ENCODE results near the gene TNFSF4. TPM values are rescaled to one million over a fixed set of nuclear protein-coding genes. Genes with fewer than 3 reads are reported as not detected.
"Not testable (repeated sequence)": the region's sequence is repeated elsewhere in the genome, so short reads cannot be mapped to it uniquely, and the experiment has no call there.

TNFSF4 gene
- total RNA-seq = 1 to 10 TPM in 4 of 8 experiments, under 1 TPM in 3, not detected in 1; 0.31 to 3.6 (median 1.0) TPM

DNA sequence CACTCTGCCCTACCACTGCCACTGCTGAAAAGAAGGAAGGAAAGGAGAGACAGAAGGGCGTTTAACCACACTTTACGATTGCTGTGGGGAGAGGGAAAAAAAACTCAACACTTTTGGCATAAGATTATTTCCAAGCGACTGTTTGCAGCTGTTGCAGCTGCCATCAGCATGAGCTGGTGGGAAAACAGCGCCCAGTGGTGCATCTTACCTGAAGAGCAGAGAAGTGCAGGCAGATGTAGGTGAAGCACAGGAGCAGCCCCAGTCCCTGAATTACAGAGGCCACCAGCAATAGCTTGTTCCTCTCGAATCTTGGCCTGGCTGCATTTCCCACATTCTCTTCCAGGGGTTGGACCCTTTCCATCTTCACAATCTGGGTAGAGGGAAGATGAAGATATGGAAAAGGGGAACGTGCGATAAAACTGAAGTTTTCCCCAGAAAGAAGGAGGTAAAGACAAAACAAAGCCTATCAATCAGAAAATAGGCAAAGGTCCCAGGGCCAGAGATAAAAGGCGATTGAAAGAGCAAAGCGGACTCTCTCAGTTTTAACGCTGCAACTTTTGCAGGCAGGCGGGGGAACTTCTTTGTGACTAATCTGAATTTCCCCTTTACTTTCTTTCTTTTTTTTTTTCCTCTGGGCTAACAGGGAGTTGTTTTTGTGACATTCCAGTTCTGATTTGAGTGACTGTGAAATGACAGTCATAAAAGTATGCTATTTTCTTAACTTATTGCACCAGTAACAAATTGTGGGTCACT, at the start of gene TNFSF4:
TSS of gene TNFSF4 (minus strand) at position 516 of the 753 bp plus-strand sequence. CDS start at position 361, 155 bp downstream.
- no peak within 1 kb of the TSS for H3K4me3 ChIP-seq
- in situ Hi-C loops (cut with MboI; ENCODE audit: low pct_unique_long_range_greater_than_20kb in 2 of 9, low sequenced_read_pairs in 9 of 9, unreplicated experiment in 9 of 9) = loop anchor here in 3 of 9 experiments (10.0 to 25.0 kb wide), 3 partner anchors 382 to 462 kb away; no protein-coding TSS in a partner anchor
- no peaks in the 10 kb centered on the region for H3K4me1 ChIP-seq (replicated peaks in 1 of 2)
- no peak within 1 kb of the TSS for H3K27ac ChIP-seq
- WGBS, 10 experiments = 5 to 89% (median 61%) methylated on average over 4 to 11 of the region's 11 CpGs
- ATAC-seq (replicated peaks in 6 of 8) = peak in 1 of 8 experiments; percentile 26

GRCh38 chr1:173255214-173255813, 48.2 kb upstream of the TNFSF4 start:
- ATAC-seq (replicated peaks in 6 of 8) = peak in 3 of 8 experiments; percentile 53 to 61 (median 57)

DNA sequence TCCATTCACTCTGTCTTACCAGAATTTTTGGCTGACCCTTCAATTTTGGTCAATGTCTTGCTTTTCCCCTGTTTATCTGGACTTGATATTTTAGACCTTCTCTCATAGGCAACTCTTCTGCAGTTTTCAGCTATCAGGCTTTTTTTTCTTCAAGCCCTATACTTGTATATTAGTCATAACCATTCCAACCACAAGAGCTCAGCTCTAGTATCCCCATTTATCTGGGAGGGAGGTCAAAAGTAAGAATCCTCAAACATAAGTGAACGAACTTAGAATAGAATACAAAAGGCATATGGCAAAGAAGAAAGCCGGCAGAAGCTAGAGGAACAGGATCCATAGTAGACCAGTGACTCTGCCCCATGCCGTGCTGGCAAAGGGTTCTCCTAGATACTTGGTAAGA, 45.9 kb upstream of the TNFSF4 start:
- no peaks in the 10 kb centered on the region for H3K4me1 ChIP-seq (replicated peaks in 1 of 2)
- in situ Hi-C loops (cut with MboI; ENCODE audit: low pct_unique_long_range_greater_than_20kb in 2 of 9, low sequenced_read_pairs in 9 of 9, unreplicated experiment in 9 of 9) = loop anchor here in 1 of 9 experiments (25.0 kb wide), 2 partner anchors 159 to 534 kb away; no protein-coding TSS in a partner anchor
- H3K27ac ChIP-seq = no peak overlapping the region
- H3K4me3 ChIP-seq = no peak overlapping the region
- no peak for ATAC-seq (replicated peaks in 6 of 8)
- 67 to 100% (median 86%) methylated on average over 1 to 3 of the region's 3 CpGs for WGBS, 10 experiments

More at GRCh38 chr1:173255214-173255813, 48.2 kb upstream of the TNFSF4 start:
- Histone ChIP-seq H3K4me3 (no peak overlapping the region), H3K27ac (no peak overlapping the region), H3K4me1 (replicated peaks in 1 of 2) (no peaks in the 10 kb centered on the region)
- in situ Hi-C loops (cut with MboI; ENCODE audit: low pct_unique_long_range_greater_than_20kb in 2 of 9, low sequenced_read_pairs in 9 of 9, unreplicated experiment in 9 of 9) = loop anchor here in 1 of 9 experiments (25.0 kb wide), 2 partner anchors 157 to 532 kb away; no protein-coding TSS in a partner anchor
- WGBS, 10 experiments = 0 to 65% (median 35%) methylated on average over 1 to 3 of the region's 3 CpGs

GRCh38 chr1:173249349-173249748, 42.2 kb upstream of the TNFSF4 start:
- in situ Hi-C loops (cut with MboI; ENCODE audit: low pct_unique_long_range_greater_than_20kb in 2 of 9, low sequenced_read_pairs in 9 of 9, unreplicated experiment in 9 of 9) = no loop called here
- Histone ChIP-seq H3K27ac (no peak overlapping the region), H3K4me1 (replicated peaks in 1 of 2) (no peaks in the 10 kb centered on the region), H3K4me3 (no peak overlapping the region)
- ATAC-seq (replicated peaks in 6 of 8) = peak in 4 of 8 experiments; percentile 35 to 100 (median 90)

GRCh38 chr1:173248247-173248940, 41.3 kb upstream of the TNFSF4 start:
- H3K4me1 ChIP-seq (replicated peaks in 1 of 2) = no peaks in the 10 kb centered on the region
- ATAC-seq (replicated peaks in 6 of 8) = no peak
- H3K27ac ChIP-seq = no peak overlapping the region
- 72 to 96% (median 87%) methylated on average over 3 to 6 of the region's 6 CpGs for WGBS, 10 experiments
- in situ Hi-C loops (cut with MboI; ENCODE audit: low pct_unique_long_range_greater_than_20kb in 2 of 9, low sequenced_read_pairs in 9 of 9, unreplicated experiment in 9 of 9) = no loop called here
- no peak overlapping the region for H3K4me3 ChIP-seq

DNA sequence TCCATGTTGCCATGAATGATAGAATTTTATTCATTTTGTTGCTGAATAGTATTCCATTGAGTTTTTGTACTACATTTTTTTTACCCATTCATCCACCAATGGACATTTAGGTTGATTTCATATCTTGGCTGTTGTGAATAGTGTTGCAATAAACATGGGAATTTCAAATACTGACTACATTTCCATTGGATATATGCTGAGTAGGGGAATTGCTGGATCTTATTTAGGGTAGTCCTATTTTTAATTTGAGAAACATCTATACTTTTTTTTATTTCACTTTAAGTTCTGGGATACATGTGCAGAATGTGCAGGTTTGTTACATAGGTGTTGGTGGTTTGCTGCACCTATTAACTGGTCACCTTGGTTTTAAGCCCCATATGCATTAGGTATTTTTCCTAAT, 38.8 kb upstream of the TNFSF4 start:
- in situ Hi-C loops (cut with MboI; ENCODE audit: low pct_unique_long_range_greater_than_20kb in 2 of 9, low sequenced_read_pairs in 9 of 9, unreplicated experiment in 9 of 9) = no loop called here
- H3K4me1 ChIP-seq (replicated peaks in 1 of 2) = no peaks in the 10 kb centered on the region
- ATAC-seq (replicated peaks in 6 of 8) = no peak
- no peak overlapping the region for H3K4me3 ChIP-seq
- H3K27ac ChIP-seq = no peak overlapping the region

DNA sequence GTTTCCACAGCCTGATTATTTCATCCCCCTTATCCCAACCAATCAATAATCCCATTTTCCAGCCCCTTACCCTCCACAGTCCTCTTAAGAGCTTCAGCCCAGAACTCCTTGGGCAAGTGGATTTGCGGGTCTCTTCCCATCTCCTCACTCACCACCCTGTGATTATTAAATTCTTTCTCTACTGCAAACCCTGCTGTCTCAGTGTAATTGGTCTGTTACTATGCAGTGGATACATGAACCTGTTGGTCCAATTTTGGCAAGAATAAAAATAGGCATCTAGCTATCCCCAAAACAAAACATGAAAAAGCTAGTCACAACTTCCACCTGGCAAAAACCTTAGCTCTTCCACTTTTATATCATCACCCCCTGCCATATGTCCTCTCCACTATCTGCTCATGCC, 36.2 kb upstream of the TNFSF4 start:
- whole genome bisulfite sequencing, 10 experiments = 60 to 100% (median 91%) methylated on average over 1 of the region's 1 CpG; no CpG with 5 or more reads in 5 of the 10 experiments
- in situ Hi-C loops (cut with MboI; ENCODE audit: low pct_unique_long_range_greater_than_20kb in 2 of 9, low sequenced_read_pairs in 9 of 9, unreplicated experiment in 9 of 9) = no loop called here
- ATAC-seq (replicated peaks in 6 of 8) = no peak
- Histone ChIP-seq H3K27ac (no peak overlapping the region), H3K4me1 (replicated peaks in 1 of 2) (no peaks in the 10 kb centered on the region), H3K4me3 (no peak overlapping the region)

DNA sequence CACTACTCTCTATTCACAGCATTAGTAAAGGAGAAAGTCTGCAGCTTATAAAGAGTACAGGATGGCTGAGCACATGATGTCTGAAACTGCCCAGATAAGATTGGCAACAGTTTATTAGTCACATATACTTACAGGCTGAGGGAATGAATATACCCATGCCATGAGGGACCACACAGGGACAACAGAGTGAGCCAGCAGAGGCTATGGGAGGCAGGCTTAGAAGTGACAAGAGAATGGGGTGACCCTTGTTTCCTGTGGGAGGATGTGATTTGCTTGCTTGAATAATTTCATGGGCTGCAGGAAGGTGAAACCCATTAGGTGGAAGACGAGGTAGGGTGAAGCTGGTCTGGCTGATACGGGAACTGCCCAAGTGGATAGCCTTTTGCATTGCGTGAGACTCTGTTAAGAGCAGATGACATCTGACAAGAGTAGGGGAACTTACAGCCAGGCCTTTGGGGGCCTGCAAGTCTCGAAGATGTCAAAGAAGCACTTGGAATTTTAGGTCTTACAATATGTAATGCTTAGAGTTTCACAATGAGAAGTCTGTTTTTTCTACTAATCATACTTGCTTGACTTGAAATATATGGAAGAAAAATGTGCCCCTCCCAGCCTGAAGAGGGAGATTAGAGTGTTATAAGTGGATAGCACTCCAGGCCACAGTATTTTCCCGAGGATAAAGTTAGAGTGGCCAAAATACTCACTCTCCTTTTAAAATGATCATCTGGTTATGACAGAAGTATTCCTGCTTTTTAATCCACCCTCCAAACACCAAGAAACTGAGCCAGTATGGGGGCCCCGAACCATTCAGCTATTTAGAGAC, 34.6 kb upstream of the TNFSF4 start:
- WGBS, 10 experiments = 28 to 93% (median 74%) methylated on average over 1 to 6 of the region's 6 CpGs
- Histone ChIP-seq H3K27ac (no peak overlapping the region), H3K4me3 (no peak overlapping the region), H3K4me1 (replicated peaks in 1 of 2) (no peaks in the 10 kb centered on the region)
- no peak for ATAC-seq (replicated peaks in 6 of 8)
- in situ Hi-C loops (cut with MboI; ENCODE audit: low pct_unique_long_range_greater_than_20kb in 2 of 9, low sequenced_read_pairs in 9 of 9, unreplicated experiment in 9 of 9) = no loop called here

- H3K4me1 ChIP-seq (replicated peaks in 1 of 2) = no peaks in the 10 kb centered on the region
- H3K27ac ChIP-seq = no peak overlapping the region
- in situ Hi-C loops (cut with MboI; ENCODE audit: low pct_unique_long_range_greater_than_20kb in 2 of 9, low sequenced_read_pairs in 9 of 9, unreplicated experiment in 9 of 9) = no loop called here
- no peak for ATAC-seq (replicated peaks in 6 of 8)
- no peak overlapping the region for H3K4me3 ChIP-seq
Observed at GRCh38 chr1:173240609-173241008, 33.5 kb upstream of the TNFSF4 start.

DNA sequence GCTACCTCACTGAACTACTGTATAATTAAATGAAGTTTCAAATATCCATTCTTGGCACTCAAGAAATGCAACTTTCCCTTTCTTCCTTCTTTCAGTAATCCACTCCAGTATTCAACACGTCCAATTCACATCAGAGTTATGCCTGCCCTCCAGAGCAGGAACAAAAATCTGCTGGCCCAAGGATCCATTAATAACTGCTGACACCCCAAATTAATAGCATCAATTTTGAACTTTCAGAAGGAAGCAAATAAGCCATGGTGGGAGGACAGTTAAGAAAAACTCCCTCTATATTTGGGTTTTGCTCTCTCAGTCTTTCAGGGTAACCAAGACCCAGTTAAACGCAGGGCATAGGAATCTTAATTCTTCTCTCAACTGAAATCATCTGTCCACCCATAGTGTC, 31.9 kb upstream of the TNFSF4 start:
- in situ Hi-C loops (cut with MboI; ENCODE audit: low pct_unique_long_range_greater_than_20kb in 2 of 9, low sequenced_read_pairs in 9 of 9, unreplicated experiment in 9 of 9) = no loop called here
- no peak for ATAC-seq (replicated peaks in 6 of 8)
- Histone ChIP-seq H3K4me1 (replicated peaks in 1 of 2) (no peaks in the 10 kb centered on the region), H3K27ac (no peak overlapping the region), H3K4me3 (no peak overlapping the region)
- 29 to 100% (median 86%) methylated on average over 1 to 2 of the region's 2 CpGs; no CpG with 5 or more reads in 1 of the 10 experiments for WGBS, 10 experiments

- Histone ChIP-seq H3K4me1 (replicated peaks in 1 of 2) (no peaks in the 10 kb centered on the region), H3K27ac (no peak overlapping the region), H3K4me3 (no peak overlapping the region)
- no peak for ATAC-seq (replicated peaks in 6 of 8)
- WGBS, 10 experiments = 0 to 90% (median 75%) methylated on average over 1 to 4 of the region's 4 CpGs; no CpG with 5 or more reads in 1 of the 10 experiments
- in situ Hi-C loops (cut with MboI; ENCODE audit: low pct_unique_long_range_greater_than_20kb in 2 of 9, low sequenced_read_pairs in 9 of 9, unreplicated experiment in 9 of 9) = no loop called here
Observed at GRCh38 chr1:173234899-173235298, 27.8 kb upstream of the TNFSF4 start.

- H3K27ac ChIP-seq; in situ Hi-C loops (cut with MboI; ENCODE audit: low pct_unique_long_range_greater_than_20kb in 2 of 9, low sequenced_read_pairs in 9 of 9, unreplicated experiment in 9 of 9); H3K4me1 ChIP-seq (replicated peaks in 1 of 2); ATAC-seq (replicated peaks in 6 of 8); H3K4me3 ChIP-seq: not testable (repeated sequence)
- 67 to 100% methylated on average over 1 of the region's 3 CpGs; no CpG with 5 or more reads in 8 of the 10 experiments for WGBS, 10 experiments
Observed at GRCh38 chr1:173234434-173234833, 27.3 kb upstream of the TNFSF4 start.
